Caco-2 (cell line): Measurements from ENCODE around the gene AP4B1. TPM values are rescaled to one million over a fixed set of nuclear protein-coding genes. Genes with fewer than 3 reads are reported as not detected.

ENCODE experiments used
- BruUV-seq: library from RNA; stranded (reverse); fragments of 400-500 nt; replicated peaks from 2 replicates; lab custom pipeline; 2021; lab: Mats Ljungman, UMichigan
- CTCF ChIA-PET: fragments of 300-600 bp; sonication (Branson Sonifier 250); formaldehyde crosslinking; loops from one replicate; lab custom pipeline; 2022; ENCODE audit warnings: antibody characterized with exemption; lab: Charles Lee
- POLR2A ChIA-PET: fragments of 300-600 bp; sonication (Branson Sonifier 250); formaldehyde crosslinking; loops from one replicate; lab custom pipeline; 2022; ENCODE audit warnings: antibody characterized with exemption; lab: Charles Lee
- DNase-seq, 2 experiments: peaks; one replicate each; pipeline versions ENCODE4 v3.0.0 to v3.0.0-alpha.2; 2020 to 2022
- H3K27me3 ChIP-seq: replicated peaks from 2 replicates; pipeline ENCODE4 v1.6.0; 2011; ENCODE audit warnings: low read length; ENCODE audit not compliant: control insufficient read depth, insufficient read depth
- H3K36me3 ChIP-seq: 2 replicates; pipeline ENCODE4 v1.5.1; 2011; ENCODE audit warnings: low read length; ENCODE audit not compliant: control insufficient read depth, insufficient read depth
- H3K4me1 ChIP-seq: fragments of 250-450 bp; sonication (Bioruptor Pico); 2 replicates; pipeline ENCODE4 v1.5.1; 2020; ENCODE audit warnings: mild to moderate bottlenecking
- H3K4me3 ChIP-seq: 2 replicates; pipeline ENCODE4 v1.5.1; 2011; ENCODE audit warnings: low read depth, mild to moderate bottlenecking, control low read depth, low read length
- H3K9me3 ChIP-seq: fragments of 250-450 bp; sonication (Bioruptor Pico); 2 replicates; pipeline ENCODE4 v1.5.1; 2020; ENCODE audit warnings: mild to moderate bottlenecking, moderate library complexity
- H3K27ac Mint-ChIP-seq: one replicate; pipeline ENCODE4 v1.8.0; 2022; ENCODE audit warnings: mixed read lengths; ENCODE audit not compliant: unreplicated experiment
- H3K27me3 Mint-ChIP-seq: one replicate; pipeline ENCODE4 v1.8.0; 2022; ENCODE audit warnings: mixed read lengths; ENCODE audit not compliant: insufficient read depth, unreplicated experiment
- H3K36me3 Mint-ChIP-seq: one replicate; pipeline ENCODE4 v1.8.0; 2022; ENCODE audit warnings: mild to moderate bottlenecking, mixed read lengths; ENCODE audit not compliant: insufficient read depth, unreplicated experiment
- H3K4me1 Mint-ChIP-seq: one replicate; pipeline ENCODE4 v1.8.0; 2022; ENCODE audit warnings: low read depth, mixed read lengths; ENCODE audit not compliant: unreplicated experiment
- H3K4me3 Mint-ChIP-seq: one replicate; pipeline ENCODE4 v1.8.0; 2022; ENCODE audit warnings: mild to moderate bottlenecking, moderate library complexity, mixed read lengths; ENCODE audit not compliant: unreplicated experiment
- H3K9me3 Mint-ChIP-seq: one replicate; pipeline ENCODE4 v1.8.0; 2022; ENCODE audit warnings: mixed read lengths; ENCODE audit not compliant: unreplicated experiment
- intact Hi-C: fragments of 100-400 bp; cut with micrococcal nuclease; formaldehyde crosslinking; loops from one replicate; pipeline ENCODE4 v1.10.0; 2022; ENCODE audit not compliant: unreplicated experiment
- total RNA-seq: library from RNA; stranded (reverse); gene quantifications from 2 replicates; pipeline ENCODE4 v1.2.3, GENCODE V29; 2022
- TF ChIP-seq, protein P1 (sequence below), 2 experiments: fragments of 200-600 bp in 1 of 2; IDR thresholded peaks; 1 replicate in 1 of 2; 2 replicates in 1 of 2; pipeline versions ENCODE4 v1.5.1 to v1.8.0; 2011 to 2022; ENCODE audit warnings: antibody characterized with exemption in 1 of 2, control low read depth in 1 of 2, inconsistent platforms in 1 of 2, low read depth in 1 of 2, low read length in 1 of 2, mild to moderate bottlenecking in 1 of 2, moderate library complexity in 1 of 2; ENCODE audit not compliant: insufficient read depth in 1 of 2, severe bottlenecking in 1 of 2, unreplicated experiment in 1 of 2

The AP4B1 gene
- total RNA-seq, 1 experiment from 2014 or later, result 10.0 TPM

DNA sequence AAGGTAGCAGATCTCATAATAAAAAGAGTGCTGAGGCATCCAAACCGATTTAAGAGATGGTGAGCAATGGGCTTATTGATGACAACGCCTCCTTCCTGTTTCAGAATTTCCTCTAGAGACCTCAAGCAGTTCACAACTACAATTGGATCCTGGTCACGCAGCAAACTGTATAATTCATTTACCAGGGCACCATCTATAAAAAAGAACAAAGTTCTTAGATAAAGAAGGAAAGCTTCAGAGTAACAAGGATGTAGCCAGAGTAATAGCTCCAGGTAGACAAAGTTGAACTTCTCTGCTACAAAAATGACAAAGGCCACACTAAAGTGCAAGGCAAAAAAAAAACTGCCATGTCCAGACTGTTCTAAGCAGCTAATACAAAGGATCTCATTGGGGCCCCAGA, 3.4 kb downstream of the AP4B1 start:
- Histone ChIP-seq H3K36me3 (no peaks in the 10 kb centered on the region), H3K4me1 (peaks cover 7% of the 10 kb centered on the region), H3K9me3 (no peaks in the 10 kb centered on the region), H3K27me3 (no peaks in the 10 kb centered on the region), H3K4me3 (no peak overlapping the region)
- intact Hi-C loops, result no loop called here
- ChIA-PET CTCF (no interaction called here), POLR2A (no interaction called here)
- Mint-ChIP-seq H3K4me3 (no peak overlapping the region), H3K27ac (no peak overlapping the region), H3K27me3 (no peaks in the 10 kb centered on the region), H3K4me1 (no peaks in the 10 kb centered on the region), H3K36me3 (peaks cover 6% of the 10 kb centered on the region), H3K9me3 (no peaks in the 10 kb centered on the region)
- DNase-seq, result no peak
- TF ChIP-seq, protein P1, sequence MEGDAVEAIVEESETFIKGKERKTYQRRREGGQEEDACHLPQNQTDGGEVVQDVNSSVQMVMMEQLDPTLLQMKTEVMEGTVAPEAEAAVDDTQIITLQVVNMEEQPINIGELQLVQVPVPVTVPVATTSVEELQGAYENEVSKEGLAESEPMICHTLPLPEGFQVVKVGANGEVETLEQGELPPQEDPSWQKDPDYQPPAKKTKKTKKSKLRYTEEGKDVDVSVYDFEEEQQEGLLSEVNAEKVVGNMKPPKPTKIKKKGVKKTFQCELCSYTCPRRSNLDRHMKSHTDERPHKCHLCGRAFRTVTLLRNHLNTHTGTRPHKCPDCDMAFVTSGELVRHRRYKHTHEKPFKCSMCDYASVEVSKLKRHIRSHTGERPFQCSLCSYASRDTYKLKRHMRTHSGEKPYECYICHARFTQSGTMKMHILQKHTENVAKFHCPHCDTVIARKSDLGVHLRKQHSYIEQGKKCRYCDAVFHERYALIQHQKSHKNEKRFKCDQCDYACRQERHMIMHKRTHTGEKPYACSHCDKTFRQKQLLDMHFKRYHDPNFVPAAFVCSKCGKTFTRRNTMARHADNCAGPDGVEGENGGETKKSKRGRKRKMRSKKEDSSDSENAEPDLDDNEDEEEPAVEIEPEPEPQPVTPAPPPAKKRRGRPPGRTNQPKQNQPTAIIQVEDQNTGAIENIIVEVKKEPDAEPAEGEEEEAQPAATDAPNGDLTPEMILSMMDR (IDR thresholded peaks at IDR 0.05; ENCODE audit: insufficient read depth in 1 of 2, low read depth in 1 of 2, low read length in 1 of 2, severe bottlenecking in 1 of 2, unreplicated experiment in 1 of 2), result no peak
- no TSS peak for BruUV-seq

DNA sequence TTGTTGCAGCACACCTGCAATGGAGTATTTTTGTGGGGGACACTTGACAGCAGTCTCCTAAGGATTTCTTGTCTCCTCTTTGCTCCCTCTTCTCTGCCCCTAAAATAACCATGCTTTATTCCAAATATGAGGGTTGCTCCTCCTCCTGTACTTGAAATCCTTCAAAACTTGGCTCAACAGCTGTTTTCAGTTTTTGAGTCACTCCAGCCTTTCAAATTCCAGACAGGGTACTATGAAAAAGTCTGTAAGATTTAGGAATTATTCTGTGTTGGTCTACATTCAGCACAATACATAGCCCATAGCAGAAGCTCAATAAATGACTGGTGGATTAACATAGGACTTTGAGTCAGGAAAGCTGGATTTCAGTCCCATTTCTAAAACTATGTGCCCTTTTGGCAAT, 5.5 kb downstream of the AP4B1 start:
- H3K27me3 Mint-ChIP-seq, result no peaks in the 10 kb centered on the region
- H3K4me1 Mint-ChIP-seq, result no peaks in the 10 kb centered on the region
- no peak overlapping the region for H3K27ac Mint-ChIP-seq
- ChIA-PET POLR2A (no interaction called here), CTCF (no interaction called here)
- Histone ChIP-seq H3K9me3 (no peaks in the 10 kb centered on the region), H3K4me1 (peaks cover 7% of the 10 kb centered on the region), H3K36me3 (no peaks in the 10 kb centered on the region), H3K27me3 (no peaks in the 10 kb centered on the region), H3K4me3 (no peak overlapping the region)
- H3K36me3 Mint-ChIP-seq, result peaks cover 6% of the 10 kb centered on the region
- intact Hi-C loops, result no loop called here
- BruUV-seq, result no TSS peak
- H3K4me3 Mint-ChIP-seq, result no peak overlapping the region
- no peak for DNase-seq
- H3K9me3 Mint-ChIP-seq, result no peaks in the 10 kb centered on the region
- TF ChIP-seq, protein P1 (IDR thresholded peaks at IDR 0.05; ENCODE audit: insufficient read depth in 1 of 2, low read depth in 1 of 2, low read length in 1 of 2, severe bottlenecking in 1 of 2, unreplicated experiment in 1 of 2), result no peak

DNA sequence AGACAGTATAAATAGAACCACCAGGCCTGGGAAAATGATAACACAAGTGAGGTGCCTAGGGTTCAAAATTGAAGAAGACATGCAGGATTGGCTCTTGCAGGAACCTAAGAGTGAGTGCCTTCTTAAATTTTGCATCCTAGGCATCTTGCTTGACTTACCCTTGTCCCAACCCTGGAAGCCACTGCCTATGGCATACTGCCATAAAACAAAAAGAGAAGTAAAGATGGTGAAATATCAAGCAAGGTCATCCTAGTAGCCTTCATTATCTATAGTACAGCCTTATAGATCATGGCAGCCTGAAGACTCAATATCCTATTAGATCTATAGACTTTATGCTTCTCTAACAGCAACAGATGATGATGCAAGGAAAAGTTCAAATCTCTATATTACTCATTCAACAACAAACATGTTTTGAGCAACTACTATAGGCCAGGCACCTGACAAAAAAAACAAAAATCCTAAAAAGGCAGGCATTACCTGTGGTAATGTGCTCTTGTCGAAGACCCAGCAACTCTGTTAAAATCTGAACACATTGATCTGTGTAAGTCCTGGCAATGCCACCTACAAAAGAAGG, 6.3 kb downstream of the AP4B1 start:
- BruUV-seq, result no TSS peak
- peaks cover 6% of the 10 kb centered on the region for H3K36me3 Mint-ChIP-seq

More for the DNA sequence above, 6.3 kb downstream of the AP4B1 start:
- no peak for DNase-seq
- Histone ChIP-seq H3K9me3 (no peaks in the 10 kb centered on the region), H3K4me1 (peaks cover 1% of the 10 kb centered on the region), H3K27me3 (no peaks in the 10 kb centered on the region), H3K4me3 (no peak overlapping the region), H3K36me3 (no peaks in the 10 kb centered on the region)
- CTCF ChIA-PET, result no interaction called here
- H3K27ac Mint-ChIP-seq, result no peak overlapping the region
- TF ChIP-seq, protein P1 (IDR thresholded peaks at IDR 0.05; ENCODE audit: insufficient read depth in 1 of 2, low read depth in 1 of 2, low read length in 1 of 2, severe bottlenecking in 1 of 2, unreplicated experiment in 1 of 2), result no peak
- POLR2A ChIA-PET, result no interaction called here
- no peak overlapping the region for H3K4me3 Mint-ChIP-seq
- intact Hi-C loops, result no loop called here
- H3K27me3 Mint-ChIP-seq, result no peaks in the 10 kb centered on the region
- H3K9me3 Mint-ChIP-seq, result no peaks in the 10 kb centered on the region
- H3K4me1 Mint-ChIP-seq, result no peaks in the 10 kb centered on the region
